Ishikawa (cell line): ENCODE results near the gene FST.

Experiments used
- CEBPB ChIP-seq: IDR thresholded peaks from 2 replicates; pipeline ENCODE4 v1.6.1; 2012
- CREB1 ChIP-seq: IDR thresholded peaks from 2 replicates; pipeline ENCODE4 v1.6.1; 2012; ENCODE audit warnings: low read depth
- EGR1 ChIP-seq: IDR thresholded peaks from 2 replicates; pipeline ENCODE4 v1.6.1; 2012
- EP300 ChIP-seq: IDR thresholded peaks from 2 replicates; pipeline ENCODE4 v1.6.1; 2012; ENCODE audit warnings: borderline replicate concordance
- FOXM1 ChIP-seq: IDR thresholded peaks from 2 replicates; pipeline ENCODE4 v1.6.1; 2012; ENCODE audit warnings: low read depth, borderline replicate concordance
- NFIC ChIP-seq: IDR thresholded peaks from 2 replicates; pipeline ENCODE4 v1.6.1; 2012
- RAD21 ChIP-seq: IDR thresholded peaks from 2 replicates; pipeline ENCODE4 v1.6.1; 2012; ENCODE audit warnings: low read depth
- TAF1 ChIP-seq: IDR thresholded peaks from 2 replicates; pipeline ENCODE4 v1.6.1; 2012; ENCODE audit warnings: low read depth, mild to moderate bottlenecking
- TCF12 ChIP-seq: IDR thresholded peaks from 2 replicates; pipeline ENCODE4 v1.6.1; 2012; ENCODE audit warnings: low read depth
- TEAD4 ChIP-seq: IDR thresholded peaks from 2 replicates; pipeline ENCODE4 v1.6.1; 2012
- USF1 ChIP-seq: IDR thresholded peaks from 2 replicates; pipeline ENCODE4 v1.6.1; 2012
- YY1 ChIP-seq: IDR thresholded peaks from 2 replicates; pipeline ENCODE4 v1.6.1; 2012; ENCODE audit warnings: low read depth
- ZBTB7A ChIP-seq: IDR thresholded peaks from 2 replicates; pipeline ENCODE4 v1.6.1; 2012; ENCODE audit warnings: low read depth
- TF ChIP-seq, protein P1 (sequence below): IDR thresholded peaks from 2 replicates; pipeline ENCODE4 v1.6.1; 2012; ENCODE audit warnings: low read depth, mild to moderate bottlenecking
- TF ChIP-seq, protein P2 (sequence below): IDR thresholded peaks from 2 replicates; pipeline ENCODE4 v1.6.1; 2012

The FST gene

GRCh38 chr5:53490747-53491146 is 10.3 kb downstream of the FST start:
- no peak for TF ChIP-seq CREB1
- TF ChIP-seq NFIC = no peak
- TF ChIP-seq TEAD4 = no peak
- no peak for TF ChIP-seq CEBPB
- TF ChIP-seq EGR1 = no peak
- no peak for TF ChIP-seq EP300
- TF ChIP-seq, protein P1, sequence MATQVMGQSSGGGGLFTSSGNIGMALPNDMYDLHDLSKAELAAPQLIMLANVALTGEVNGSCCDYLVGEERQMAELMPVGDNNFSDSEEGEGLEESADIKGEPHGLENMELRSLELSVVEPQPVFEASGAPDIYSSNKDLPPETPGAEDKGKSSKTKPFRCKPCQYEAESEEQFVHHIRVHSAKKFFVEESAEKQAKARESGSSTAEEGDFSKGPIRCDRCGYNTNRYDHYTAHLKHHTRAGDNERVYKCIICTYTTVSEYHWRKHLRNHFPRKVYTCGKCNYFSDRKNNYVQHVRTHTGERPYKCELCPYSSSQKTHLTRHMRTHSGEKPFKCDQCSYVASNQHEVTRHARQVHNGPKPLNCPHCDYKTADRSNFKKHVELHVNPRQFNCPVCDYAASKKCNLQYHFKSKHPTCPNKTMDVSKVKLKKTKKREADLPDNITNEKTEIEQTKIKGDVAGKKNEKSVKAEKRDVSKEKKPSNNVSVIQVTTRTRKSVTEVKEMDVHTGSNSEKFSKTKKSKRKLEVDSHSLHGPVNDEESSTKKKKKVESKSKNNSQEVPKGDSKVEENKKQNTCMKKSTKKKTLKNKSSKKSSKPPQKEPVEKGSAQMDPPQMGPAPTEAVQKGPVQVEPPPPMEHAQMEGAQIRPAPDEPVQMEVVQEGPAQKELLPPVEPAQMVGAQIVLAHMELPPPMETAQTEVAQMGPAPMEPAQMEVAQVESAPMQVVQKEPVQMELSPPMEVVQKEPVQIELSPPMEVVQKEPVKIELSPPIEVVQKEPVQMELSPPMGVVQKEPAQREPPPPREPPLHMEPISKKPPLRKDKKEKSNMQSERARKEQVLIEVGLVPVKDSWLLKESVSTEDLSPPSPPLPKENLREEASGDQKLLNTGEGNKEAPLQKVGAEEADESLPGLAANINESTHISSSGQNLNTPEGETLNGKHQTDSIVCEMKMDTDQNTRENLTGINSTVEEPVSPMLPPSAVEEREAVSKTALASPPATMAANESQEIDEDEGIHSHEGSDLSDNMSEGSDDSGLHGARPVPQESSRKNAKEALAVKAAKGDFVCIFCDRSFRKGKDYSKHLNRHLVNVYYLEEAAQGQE = no peak
- no peak for TF ChIP-seq TAF1
- TF ChIP-seq, protein P2, sequence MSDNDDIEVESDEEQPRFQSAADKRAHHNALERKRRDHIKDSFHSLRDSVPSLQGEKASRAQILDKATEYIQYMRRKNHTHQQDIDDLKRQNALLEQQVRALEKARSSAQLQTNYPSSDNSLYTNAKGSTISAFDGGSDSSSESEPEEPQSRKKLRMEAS = no peak
- no peak for TF ChIP-seq ZBTB7A
- TF ChIP-seq YY1 = no peak
- no peak for TF ChIP-seq FOXM1
- no peak for TF ChIP-seq TCF12
- no peak for TF ChIP-seq RAD21
- no peak for TF ChIP-seq USF1

DNA sequence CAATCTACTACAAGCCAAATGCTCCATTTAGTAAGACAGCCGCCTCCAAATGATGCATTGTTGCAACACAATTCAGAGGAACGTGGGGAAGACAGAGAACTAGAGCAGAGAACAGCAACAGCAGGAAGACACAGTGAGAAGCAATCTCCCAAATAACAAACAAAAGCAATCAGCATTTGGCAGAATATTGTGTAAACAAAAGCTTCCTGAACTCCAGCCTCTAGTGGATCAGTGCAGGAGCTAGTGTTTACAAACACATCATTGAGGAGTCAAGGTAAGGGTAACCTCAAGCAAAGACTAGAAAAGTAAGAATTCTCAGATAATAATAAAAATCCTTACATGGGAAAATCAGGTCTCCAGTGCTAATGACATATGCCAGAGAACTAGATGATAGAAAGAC is 20.6 kb downstream of the FST start:
- TF ChIP-seq CEBPB = no peak
- TF ChIP-seq TCF12 = no peak
- TF ChIP-seq, protein P2 = no peak
- no peak for TF ChIP-seq EP300
- no peak for TF ChIP-seq EGR1
- no peak for TF ChIP-seq YY1
- TF ChIP-seq, protein P1 = no peak
- no peak for TF ChIP-seq FOXM1
- no peak for TF ChIP-seq RAD21
- TF ChIP-seq TEAD4 = no peak
- no peak for TF ChIP-seq USF1

GRCh38 chr5:53503562-53504218 is 23.3 kb downstream of the FST start:
- TF ChIP-seq, protein P2 = no peak
- TF ChIP-seq USF1 = no peak

- TF ChIP-seq TEAD4 = no peak
- no peak for TF ChIP-seq EGR1
- TF ChIP-seq ZBTB7A = no peak
- TF ChIP-seq CREB1 = no peak
- no peak for TF ChIP-seq NFIC
- TF ChIP-seq FOXM1 = no peak
- TF ChIP-seq RAD21 = no peak
- no peak for TF ChIP-seq TCF12
- TF ChIP-seq YY1 = no peak
- no peak for TF ChIP-seq CEBPB
- TF ChIP-seq TAF1 = no peak
- no peak for TF ChIP-seq EP300
- no peak for TF ChIP-seq USF1
- TF ChIP-seq, protein P2 = no peak
- TF ChIP-seq, protein P1 = no peak
Observed at GRCh38 chr5:53507013-53507412, 26.6 kb downstream of the FST start.
